AG10803 (cell line): ENCODE results near the gene RILPL1.

Experiments
- DNase-seq: peaks from one replicate; pipeline ENCODE4 v3.0.0; 2010; ENCODE audit warnings: low read depth
- H3K4me3 ChIP-seq: 2 replicates; pipeline ENCODE4 v1.5.1; 2011; ENCODE audit warnings: mild to moderate bottlenecking, low read length, control low read depth
- TF ChIP-seq, protein P1 (sequence below): conservative IDR thresholded peaks from 2 replicates; pipeline ENCODE4 v1.5.1; 2011; ENCODE audit warnings: mild to moderate bottlenecking, low read length, control low read depth, inconsistent platforms

Gene RILPL1

DNA sequence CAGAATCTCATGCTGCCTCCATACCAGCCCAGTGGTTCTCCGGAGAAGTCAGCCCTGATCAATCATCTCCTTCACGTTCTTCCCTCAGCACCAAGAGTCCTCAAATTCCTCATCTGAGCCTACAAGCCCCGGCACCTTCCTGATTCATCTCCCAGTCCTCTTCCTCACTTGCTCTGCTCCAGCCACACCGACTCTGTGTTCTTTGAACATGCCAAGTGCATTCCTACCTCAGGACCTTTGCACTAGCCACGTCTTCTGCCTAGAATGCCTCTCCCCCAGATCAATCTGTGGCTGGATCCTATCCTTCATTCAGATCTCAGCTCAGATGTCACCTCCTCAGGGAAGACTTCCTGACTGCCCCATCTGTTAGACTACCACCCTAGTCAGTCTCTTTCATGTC is 4.7 kb downstream of the RILPL1 start:
- no peak overlapping the region for H3K4me3 ChIP-seq
- no peak for DNase-seq
- TF ChIP-seq, protein P1, sequence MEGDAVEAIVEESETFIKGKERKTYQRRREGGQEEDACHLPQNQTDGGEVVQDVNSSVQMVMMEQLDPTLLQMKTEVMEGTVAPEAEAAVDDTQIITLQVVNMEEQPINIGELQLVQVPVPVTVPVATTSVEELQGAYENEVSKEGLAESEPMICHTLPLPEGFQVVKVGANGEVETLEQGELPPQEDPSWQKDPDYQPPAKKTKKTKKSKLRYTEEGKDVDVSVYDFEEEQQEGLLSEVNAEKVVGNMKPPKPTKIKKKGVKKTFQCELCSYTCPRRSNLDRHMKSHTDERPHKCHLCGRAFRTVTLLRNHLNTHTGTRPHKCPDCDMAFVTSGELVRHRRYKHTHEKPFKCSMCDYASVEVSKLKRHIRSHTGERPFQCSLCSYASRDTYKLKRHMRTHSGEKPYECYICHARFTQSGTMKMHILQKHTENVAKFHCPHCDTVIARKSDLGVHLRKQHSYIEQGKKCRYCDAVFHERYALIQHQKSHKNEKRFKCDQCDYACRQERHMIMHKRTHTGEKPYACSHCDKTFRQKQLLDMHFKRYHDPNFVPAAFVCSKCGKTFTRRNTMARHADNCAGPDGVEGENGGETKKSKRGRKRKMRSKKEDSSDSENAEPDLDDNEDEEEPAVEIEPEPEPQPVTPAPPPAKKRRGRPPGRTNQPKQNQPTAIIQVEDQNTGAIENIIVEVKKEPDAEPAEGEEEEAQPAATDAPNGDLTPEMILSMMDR = no peak

DNA sequence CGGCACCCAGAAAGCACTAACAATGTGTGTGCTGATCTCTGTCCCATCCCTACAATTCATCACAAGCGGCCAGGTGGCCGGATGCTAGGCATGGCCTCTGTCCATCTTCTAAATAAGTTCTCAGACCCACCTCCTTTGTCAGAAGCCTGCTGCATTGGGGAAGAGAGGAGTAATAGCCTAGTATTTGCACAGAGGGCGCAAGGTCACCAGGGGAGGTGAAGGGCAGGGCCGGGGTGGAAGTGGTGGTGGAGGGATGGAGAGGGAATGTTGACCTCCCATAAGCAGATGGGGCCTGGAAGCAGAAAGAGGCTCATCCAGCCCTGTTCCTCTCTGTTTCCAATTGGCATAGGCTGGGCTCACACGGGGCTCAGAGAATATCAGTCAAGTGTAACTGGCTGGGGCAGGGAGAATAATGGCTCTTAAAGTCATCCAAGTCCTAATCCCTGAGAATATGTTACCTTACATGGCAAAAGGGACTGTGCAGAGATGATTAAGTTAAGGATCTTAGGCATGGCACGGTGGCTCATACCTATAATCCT is 6.9 kb downstream of the RILPL1 start:
- no peak overlapping the region for H3K4me3 ChIP-seq
- no peak for DNase-seq
- TF ChIP-seq, protein P1 = no peak

DNA sequence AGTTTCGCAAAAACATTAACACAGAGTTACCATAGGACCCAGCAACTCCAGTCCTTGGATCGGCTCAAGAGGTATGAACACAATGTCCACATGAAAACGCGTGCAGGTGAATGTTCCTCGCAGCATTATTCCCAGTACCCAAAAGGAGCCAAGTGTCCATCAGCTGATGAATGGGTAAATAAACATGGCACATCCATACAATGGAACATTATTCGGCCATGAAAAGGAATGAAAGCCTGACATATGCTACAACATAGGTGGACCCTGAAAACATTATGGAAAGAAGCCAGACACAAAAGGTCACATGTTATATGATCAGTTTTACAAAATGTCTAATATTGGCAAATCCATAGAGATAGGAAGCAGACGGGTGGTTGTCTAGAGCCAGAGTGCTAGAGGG is 9.1 kb downstream of the RILPL1 start:
- H3K4me3 ChIP-seq = no peak overlapping the region
- TF ChIP-seq, protein P1 = no peak
- DNase-seq = no peak

GRCh38 chr12:123523518-123523917 is 10.0 kb downstream of the RILPL1 start:
- no peak for DNase-seq
- TF ChIP-seq, protein P1 = no peak

DNA sequence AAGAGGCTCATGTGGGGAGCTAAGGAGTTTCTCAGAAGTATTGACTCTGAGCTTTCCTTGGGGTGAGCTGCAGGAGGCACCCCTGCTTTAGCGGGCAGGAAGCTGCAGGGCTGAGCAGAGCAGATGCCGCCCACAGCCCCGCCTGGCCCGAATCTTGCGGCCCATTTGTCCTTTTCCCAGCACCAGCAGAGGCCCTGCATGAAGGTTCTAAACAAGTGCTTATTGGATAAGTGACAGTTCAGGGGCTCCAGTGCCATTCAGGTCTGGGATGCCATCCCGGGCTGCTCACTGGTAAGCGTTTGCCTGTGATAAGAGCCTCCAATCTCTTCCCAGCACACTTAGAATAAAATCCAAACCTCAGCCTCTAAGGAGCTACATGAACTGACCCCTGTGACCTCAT is 11.4 kb downstream of the RILPL1 start:
- TF ChIP-seq, protein P1 = no peak
- no peak for DNase-seq
- no peak overlapping the region for H3K4me3 ChIP-seq

More at GRCh38 chr12:123523518-123523917, 10.0 kb downstream of the RILPL1 start:
- H3K4me3 ChIP-seq = no peak overlapping the region

- no peak for DNase-seq
- no peak overlapping the region for H3K4me3 ChIP-seq
- TF ChIP-seq, protein P1 = no peak
These were observed 12.7 kb downstream of the RILPL1 start for GRCh38 chr12:123520567-123521474.
